Kidney epithelial cell (primary cell): Measurements from ENCODE around the gene PLK2. TPM values are rescaled to one million over a fixed set of nuclear protein-coding genes. Genes with fewer than 3 reads are reported as not detected.

Source experiments
- DNase-seq: peaks from one replicate; pipeline ENCODE4 v3.0.0-alpha.2; 2010; ENCODE audit warnings: low read depth
- H3K27me3 ChIP-seq: 2 replicates; pipeline ENCODE4 v1.6.0; 2011; ENCODE audit warnings: low read length; ENCODE audit not compliant: control insufficient read depth, insufficient read depth
- H3K36me3 ChIP-seq: 2 replicates; pipeline ENCODE4 v1.5.1; 2011; ENCODE audit warnings: low read length; ENCODE audit not compliant: control insufficient read depth, insufficient read depth
- H3K4me3 ChIP-seq: 2 replicates; pipeline ENCODE4 v1.5.1; 2011; ENCODE audit warnings: low read depth, mild to moderate bottlenecking, control low read depth, low read length
- total RNA-seq: library from RNA; depleted of rRNA; stranded (reverse); fragments of >200 nt; gene quantifications from 2 replicates; pipeline ENCODE4 v1.2.3, GENCODE V29; 2015
- TF ChIP-seq, protein P1 (sequence below): IDR thresholded peaks from 2 replicates; pipeline ENCODE4 v1.5.1; 2011; ENCODE audit warnings: mild to moderate bottlenecking, moderate library complexity, low read length, control low read depth, inconsistent platforms; ENCODE audit not compliant: insufficient read depth, poor library complexity, severe bottlenecking

PLK2 gene
- total RNA-seq, 1 donor from 2014 or later = 245 TPM

DNA sequence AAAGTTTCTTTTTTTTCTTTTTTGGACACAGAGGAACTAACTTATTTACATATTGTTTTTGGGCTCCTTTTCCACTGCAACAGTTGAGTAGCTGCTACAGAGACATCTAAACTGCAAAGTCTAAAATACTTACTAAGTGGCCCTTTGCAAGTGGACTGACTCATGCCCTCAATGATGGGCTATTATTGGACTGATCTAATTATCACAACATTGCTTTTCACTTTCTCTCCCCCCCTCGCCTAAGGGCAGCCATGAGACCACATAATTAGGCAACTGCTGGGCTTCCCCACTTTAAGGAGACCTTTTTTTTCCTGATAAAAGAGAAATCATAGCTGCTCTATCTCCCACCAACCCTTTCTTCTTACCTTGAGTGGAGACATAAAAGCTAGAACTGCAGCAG, 47.0 kb downstream of the PLK2 start:
- no peaks in the 10 kb centered on the region for H3K27me3 ChIP-seq
- H3K4me3 ChIP-seq = no peak overlapping the region
- peak; percentile 7 for DNase-seq
- TF ChIP-seq, protein P1, sequence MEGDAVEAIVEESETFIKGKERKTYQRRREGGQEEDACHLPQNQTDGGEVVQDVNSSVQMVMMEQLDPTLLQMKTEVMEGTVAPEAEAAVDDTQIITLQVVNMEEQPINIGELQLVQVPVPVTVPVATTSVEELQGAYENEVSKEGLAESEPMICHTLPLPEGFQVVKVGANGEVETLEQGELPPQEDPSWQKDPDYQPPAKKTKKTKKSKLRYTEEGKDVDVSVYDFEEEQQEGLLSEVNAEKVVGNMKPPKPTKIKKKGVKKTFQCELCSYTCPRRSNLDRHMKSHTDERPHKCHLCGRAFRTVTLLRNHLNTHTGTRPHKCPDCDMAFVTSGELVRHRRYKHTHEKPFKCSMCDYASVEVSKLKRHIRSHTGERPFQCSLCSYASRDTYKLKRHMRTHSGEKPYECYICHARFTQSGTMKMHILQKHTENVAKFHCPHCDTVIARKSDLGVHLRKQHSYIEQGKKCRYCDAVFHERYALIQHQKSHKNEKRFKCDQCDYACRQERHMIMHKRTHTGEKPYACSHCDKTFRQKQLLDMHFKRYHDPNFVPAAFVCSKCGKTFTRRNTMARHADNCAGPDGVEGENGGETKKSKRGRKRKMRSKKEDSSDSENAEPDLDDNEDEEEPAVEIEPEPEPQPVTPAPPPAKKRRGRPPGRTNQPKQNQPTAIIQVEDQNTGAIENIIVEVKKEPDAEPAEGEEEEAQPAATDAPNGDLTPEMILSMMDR = no peak
- H3K36me3 ChIP-seq = no peaks in the 10 kb centered on the region

DNA sequence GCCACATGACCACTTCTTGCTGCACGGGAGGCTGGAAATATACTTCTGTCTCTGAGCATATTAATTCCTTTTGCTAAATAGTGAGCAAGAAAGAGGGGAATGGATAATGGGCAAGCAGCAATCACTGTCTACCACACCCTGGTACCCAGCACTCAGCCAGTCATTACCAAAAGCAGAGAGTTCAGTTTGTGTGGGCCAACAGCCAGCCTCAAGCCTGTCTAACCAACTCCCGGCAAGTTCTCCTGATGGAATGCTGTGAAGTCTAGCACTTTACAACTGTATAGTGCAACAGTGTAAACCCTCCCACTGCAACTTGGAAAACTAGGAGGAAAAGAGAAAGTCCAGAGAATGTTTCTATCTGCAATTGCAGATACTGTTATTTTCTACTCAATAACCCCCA, 47.8 kb downstream of the PLK2 start:
- H3K4me3 ChIP-seq = no peak overlapping the region
- no peak for DNase-seq
- H3K36me3 ChIP-seq = no peaks in the 10 kb centered on the region
- TF ChIP-seq, protein P1 = no peak
- H3K27me3 ChIP-seq = no peaks in the 10 kb centered on the region

DNA sequence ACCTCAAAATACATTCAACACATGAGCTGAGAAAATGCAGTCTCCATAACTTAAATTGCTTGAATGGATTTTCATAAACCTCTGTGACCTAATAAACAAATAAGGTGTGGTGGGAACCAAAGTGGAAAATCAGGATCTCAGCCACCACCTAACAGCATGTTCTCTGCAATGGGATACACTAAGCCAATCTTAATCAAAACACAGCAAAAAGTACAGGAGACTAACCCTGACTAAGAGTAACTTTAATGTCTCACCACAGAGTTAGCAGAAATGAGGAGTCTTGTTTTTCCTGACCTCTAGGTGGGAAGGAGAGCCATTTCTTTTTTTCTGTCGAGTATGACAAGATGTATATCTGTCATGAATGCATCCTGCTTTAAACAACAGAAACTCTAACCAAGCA, 48.5 kb downstream of the PLK2 start:
- TF ChIP-seq, protein P1 = no peak
- Histone ChIP-seq H3K27me3 (no peaks in the 10 kb centered on the region), H3K36me3 (no peaks in the 10 kb centered on the region), H3K4me3 (no peak overlapping the region)
- DNase-seq = peak; percentile 9

DNA sequence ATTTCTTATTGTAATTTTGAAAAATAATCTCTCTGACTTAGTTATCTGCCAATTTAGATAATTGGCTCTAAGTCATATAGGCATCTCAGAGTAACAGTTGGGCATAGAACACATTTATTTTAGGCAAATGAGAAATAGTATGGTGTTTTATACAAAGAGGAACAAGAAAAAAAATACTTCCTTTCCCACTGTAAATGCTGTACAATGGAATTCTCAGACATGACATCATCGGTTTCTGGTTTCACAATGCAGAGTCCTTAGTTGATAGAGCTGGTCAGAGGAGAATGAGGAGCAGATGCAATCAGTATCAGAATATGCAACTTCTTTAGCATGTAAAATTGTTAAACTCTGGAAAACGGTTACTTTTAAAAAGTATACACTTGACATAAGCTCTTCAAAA, 49.4 kb downstream of the PLK2 start:
- TF ChIP-seq, protein P1 = no peak
- Histone ChIP-seq H3K27me3 (no peaks in the 10 kb centered on the region), H3K36me3 (no peaks in the 10 kb centered on the region), H3K4me3 (no peak overlapping the region)
- DNase-seq = peak; percentile 73

DNA sequence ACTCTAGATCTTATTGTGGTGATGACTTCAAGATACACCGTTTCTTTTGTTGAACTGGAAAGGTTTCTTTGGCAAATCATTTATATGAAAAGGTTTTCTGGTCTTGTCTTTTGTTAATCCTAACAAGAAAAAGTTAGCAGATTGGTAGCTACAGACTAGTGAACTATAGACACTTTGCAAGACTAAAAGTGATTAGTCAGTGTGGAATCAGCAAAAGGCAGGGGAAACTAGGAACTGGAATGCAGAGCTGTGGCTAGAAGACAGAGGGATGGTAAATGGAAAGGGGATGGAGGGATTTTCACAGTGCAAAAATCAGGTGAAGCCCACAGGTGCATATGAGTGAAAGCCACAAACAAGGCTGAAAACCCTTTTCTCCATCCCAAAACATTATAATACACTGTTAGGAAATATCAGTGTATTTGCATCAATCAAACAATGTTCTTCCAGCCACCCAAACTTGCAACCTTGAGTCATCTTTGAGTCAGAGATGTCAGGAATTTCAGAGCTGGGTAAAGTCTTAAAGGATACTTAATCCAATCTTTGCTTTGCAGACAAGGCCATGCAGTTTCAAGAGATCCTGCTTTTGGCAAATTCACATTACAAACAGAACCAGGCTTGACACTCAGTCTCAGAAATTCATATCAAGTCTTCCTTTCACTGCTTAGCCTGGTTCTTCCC, 52.7 kb downstream of the PLK2 start:
- DNase-seq = peak; percentile 51
- Histone ChIP-seq H3K4me3 (no peak overlapping the region), H3K27me3 (no peaks in the 10 kb centered on the region), H3K36me3 (no peaks in the 10 kb centered on the region)
- TF ChIP-seq, protein P1 = no peak

DNA sequence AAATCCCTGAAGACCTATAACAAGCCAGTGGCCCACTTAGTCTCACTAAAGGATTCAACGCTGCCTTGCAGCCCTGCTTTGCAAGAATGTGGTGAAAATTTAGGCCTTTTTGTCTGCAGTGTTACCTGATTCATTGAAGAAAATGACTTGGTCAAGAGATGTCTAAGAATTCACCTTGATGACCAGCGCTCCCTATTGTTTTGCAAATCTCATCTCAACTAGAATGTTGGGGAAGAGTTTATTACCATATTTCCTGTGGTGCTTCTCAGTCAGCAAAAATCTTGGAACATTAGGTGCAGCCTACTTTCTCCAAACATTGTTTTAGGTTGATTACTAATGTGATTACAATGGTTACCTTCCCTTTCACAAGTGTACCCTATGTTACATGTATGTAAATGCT, 53.5 kb downstream of the PLK2 start:
- Histone ChIP-seq H3K4me3 (no peak overlapping the region), H3K27me3 (no peaks in the 10 kb centered on the region), H3K36me3 (no peaks in the 10 kb centered on the region)
- TF ChIP-seq, protein P1 = no peak
- no peak for DNase-seq
